DMS153 treated with DMSO at 0.1 percent for 48 hours (cell line): ENCODE measurements around the gene SH3D21.
A peak's percentile ranks its signal among the peaks of the same experiment; 100 is the strongest.

ENCODE experiments used
- DNase-seq: peaks from one replicate; lab custom pipeline; 2025; ENCODE audit not compliant: unreplicated experiment; lab: John Stamatoyannopoulos, UW

The SH3D21 gene

GRCh38 chr1:36355811-36356210 lies 49.6 kb downstream of the SH3D21 start:
- DNase-seq = no peak

GRCh38 chr1:36358514-36359084 lies 52.4 kb downstream of the SH3D21 start:
- no peak for DNase-seq

- no peak for DNase-seq
Measured at GRCh38 chr1:36359383-36359782, 53.2 kb downstream of the SH3D21 start.

GRCh38 chr1:36359911-36360550 lies 53.9 kb downstream of the SH3D21 start:
- no peak for DNase-seq

- no peak for DNase-seq
Measured at GRCh38 chr1:36365381-36365780, 59.2 kb downstream of the SH3D21 start.

- no peak for DNase-seq
Measured at GRCh38 chr1:36366091-36366661, 60.0 kb downstream of the SH3D21 start.

GRCh38 chr1:36367066-36367465 lies 60.9 kb downstream of the SH3D21 start:
- no peak for DNase-seq

- DNase-seq = no peak
Measured at GRCh38 chr1:36367798-36368197, 61.6 kb downstream of the SH3D21 start.

- DNase-seq = peak; percentile 93
Measured at GRCh38 chr1:36369061-36369861, 63.1 kb downstream of the SH3D21 start.
